Stimulated activated CD8-positive, alpha-beta memory T cell treated with anti-CD3 and anti-CD28 coated beads, Interleukin-4, amount 100 ng/mL, for 24 hours (primary cell): Measurements from ENCODE around the gene GTPBP10.

Experiments
- DNase-seq: peaks from one replicate; pipeline ENCODE4 v3.0.0-alpha.2; 2020; ENCODE audit warnings: low read depth

Gene GTPBP10

DNA sequence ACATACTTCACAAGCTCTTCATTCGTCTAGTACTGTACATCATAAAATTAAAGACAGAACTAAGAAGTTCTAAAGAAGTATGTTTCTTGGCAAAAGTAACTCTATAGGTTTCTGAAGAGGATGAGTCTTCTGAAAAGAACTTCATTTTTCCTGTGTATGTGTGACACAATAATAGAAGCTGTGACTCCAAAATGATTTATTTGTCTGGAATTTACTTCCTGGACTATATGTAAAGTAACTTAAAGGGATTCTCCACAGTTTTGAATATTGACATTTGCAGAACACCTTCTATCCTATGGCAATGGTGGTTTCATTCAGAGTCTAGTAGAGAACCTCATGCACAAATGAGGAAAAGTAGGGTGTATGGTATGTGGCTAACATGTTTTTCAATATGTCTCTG is 36.9 kb downstream of the GTPBP10 start:
- no peak for DNase-seq

DNA sequence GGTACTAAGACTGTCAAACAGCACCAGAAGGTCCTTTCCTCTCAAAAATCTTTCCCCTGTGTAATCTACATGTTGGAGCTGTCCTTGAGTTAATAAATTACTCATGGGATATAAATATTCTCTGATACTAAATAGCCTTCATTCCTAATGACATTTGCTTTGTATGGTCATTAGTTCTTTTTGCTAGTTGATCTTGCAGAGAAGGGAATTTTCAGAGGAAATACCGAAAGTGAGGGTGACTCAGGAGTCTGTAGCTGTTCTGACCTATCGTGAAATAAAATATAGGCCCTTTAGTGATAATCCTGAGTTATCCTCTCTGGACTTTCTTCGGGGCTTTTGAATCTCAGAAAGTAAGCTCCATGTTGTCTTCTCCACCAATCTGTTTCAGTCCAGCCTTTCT is 37.3 kb downstream of the GTPBP10 start:
- no peak for DNase-seq

GRCh38 chr7:90384433-90384832 is 37.9 kb downstream of the GTPBP10 start:
- DNase-seq, result no peak

DNA sequence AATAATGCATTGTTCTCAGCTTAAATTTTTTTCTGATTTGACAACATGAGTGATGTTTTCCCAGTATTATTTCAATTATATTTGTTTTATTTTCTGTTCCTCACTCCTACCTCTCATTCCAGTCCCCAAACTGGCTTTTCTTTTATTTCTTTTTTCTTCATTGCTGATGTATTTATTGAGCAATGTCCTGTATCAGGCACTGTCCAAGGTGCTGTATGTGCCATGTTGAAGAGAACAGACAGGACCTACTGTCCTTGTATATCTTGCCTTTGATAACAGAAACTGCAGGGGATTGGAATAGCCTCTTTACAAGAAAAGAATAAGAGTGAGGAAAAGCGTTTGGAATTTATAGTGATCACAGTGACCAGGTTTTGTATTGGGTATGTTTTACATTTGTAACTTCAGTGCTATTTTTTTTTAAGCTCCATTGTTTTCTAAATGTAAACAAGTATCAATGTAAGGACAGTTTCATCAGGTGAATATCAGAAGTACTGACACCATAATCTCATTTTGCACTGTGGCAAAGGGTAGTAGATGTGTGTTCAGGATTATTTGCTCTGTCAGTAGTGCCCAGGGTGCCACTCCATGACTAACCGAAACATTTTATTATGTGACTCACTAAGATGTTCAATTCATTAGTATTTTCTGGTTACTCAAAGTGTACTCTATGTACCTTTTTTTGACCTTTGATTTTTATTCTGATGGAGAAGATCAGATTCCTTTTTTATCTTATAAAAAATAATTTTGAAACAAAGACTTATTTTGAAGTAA is 41.1 kb downstream of the GTPBP10 start:
- DNase-seq, result no peak

DNA sequence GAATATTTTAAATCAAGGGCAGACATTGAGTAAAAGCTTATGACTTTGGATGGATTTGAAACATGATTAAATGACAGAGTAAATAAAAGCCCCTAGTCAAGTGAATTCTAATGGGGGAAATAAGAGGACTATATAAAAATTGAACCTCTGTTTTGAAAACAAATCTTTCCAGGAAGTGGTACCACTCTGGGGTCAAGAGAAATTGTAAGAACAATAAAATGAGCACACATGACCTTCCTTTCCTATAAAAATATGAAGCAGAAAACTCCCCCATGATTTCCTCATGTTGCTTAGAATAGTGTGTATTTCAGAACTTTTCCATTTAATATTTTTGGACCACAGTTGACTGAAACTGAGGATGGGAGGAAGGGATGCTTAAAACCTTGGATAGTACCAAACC is 44.4 kb downstream of the GTPBP10 start:
- DNase-seq, result no peak

DNA sequence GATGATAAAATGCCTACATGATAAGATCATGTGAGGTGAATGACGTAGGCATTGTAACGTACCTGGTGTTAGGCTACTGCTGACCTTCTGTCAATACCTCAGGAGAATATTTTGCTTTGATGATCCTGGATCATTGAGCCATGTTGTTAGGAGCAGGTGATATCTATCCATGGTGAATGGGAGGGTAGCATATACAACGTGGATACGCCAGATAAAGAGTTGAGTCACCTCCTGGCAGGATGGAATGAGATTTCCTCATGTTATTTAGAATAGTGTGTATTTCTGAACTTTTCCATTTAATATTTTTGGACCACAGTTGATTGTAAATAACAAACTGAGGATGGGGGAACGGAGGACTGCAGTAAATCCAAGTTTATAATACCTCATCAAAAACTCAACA is 45.0 kb downstream of the GTPBP10 start:
- no peak for DNase-seq

- no peak for DNase-seq
Measured at GRCh38 chr7:90396420-90396819, 49.9 kb downstream of the GTPBP10 start.

GRCh38 chr7:90401989-90402388 is 55.5 kb downstream of the GTPBP10 start:
- DNase-seq, result no peak

- DNase-seq, result no peak
Measured at GRCh38 chr7:90402785-90403173, 56.3 kb downstream of the GTPBP10 start.

DNA sequence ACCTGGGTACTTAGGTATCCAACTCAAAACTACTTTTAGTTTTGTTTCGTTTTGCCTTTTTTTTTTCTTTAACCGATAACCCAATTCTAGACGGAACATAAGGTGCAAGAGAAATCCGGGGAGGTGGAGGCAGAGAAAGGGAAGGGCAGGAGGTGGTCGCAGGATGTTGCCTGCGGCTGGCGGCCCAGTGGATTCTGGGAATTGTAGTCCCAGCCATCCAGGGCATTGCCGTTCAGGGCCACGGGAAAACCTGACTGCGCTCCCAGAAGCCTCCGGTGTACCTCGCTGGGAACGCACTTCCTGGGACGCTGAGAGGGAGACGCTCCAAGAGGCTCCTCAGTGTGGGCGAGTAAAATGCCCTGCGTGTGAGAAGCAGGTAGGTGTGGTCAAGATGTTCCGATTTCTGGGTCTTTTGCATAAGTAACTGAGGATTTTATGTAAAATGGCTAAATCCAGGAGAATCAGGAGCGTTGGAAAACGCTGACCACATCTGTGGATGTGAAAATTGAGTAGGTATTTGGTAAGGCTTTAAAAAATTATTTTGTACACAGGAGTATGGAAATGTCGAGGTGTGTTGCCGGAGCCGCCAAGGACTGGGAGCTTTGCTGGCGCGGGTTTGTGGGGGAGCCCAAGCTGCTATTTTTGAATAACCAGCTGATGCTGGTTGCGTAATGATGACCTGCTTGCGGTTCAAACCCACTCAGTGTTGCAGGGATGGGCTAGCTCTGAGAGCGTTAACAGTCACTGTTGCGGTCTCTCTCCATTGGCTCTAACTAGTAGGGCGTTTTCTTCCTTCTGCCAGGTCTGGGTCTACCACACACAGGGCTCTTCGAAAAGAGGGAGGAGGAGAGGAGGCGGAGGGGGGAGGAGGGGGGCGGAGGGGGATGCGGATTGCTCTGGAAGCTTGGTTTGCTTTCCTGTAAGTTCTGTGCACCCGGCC is 56.9 kb downstream of the GTPBP10 start, which contains the start of gene CLDN12:
TSS of gene CLDN12 (plus strand) at position 288 of the 940 bp plus-strand sequence. CDS start 9,216 bp downstream, outside the sequence.
- DNase-seq, result peak; percentile 60

- no peak for DNase-seq
Measured at GRCh38 chr7:90404777-90405176, 58.3 kb downstream of the GTPBP10 start.

GRCh38 chr7:90407484-90407821 is 60.9 kb downstream of the GTPBP10 start:
- no peak for DNase-seq

DNA sequence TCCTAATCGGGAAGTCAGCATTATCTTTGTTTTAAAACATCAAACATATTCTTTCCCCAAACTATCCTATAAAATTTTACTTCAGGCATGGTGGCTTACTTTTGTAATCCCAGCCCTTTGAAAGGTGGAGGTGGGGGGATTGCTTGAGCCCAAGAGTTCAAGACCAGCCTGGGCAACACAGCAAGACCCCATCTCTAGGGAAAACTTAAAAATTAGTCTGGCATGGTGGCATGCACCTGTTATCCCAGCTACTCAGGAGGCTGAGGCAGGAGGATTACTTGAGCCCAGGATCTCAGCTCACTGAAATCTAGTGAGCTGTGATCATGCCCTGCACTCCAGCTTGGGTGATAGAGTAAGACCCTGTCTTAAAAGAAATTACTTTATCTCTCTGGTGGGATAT is 61.6 kb downstream of the GTPBP10 start:
- no peak for DNase-seq

DNA sequence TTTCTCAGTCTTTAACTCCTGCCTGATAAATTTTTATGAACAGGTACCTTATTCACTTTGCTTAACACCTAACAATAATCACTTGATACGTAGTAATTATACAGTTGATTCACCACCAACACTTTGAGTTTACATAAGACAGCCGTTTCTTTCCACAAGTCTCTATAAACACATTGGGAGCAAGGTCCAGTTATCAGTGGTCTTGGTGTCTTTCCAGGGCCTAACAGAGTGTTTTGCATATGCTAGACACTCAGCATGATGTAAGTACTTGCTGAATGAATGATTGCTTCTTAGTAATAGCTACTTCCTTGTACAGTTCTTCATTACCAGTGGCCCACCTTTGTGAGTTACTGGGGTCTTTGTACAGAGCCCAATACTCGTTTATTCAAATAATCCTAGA is 63.2 kb downstream of the GTPBP10 start:
- DNase-seq, result no peak

DNA sequence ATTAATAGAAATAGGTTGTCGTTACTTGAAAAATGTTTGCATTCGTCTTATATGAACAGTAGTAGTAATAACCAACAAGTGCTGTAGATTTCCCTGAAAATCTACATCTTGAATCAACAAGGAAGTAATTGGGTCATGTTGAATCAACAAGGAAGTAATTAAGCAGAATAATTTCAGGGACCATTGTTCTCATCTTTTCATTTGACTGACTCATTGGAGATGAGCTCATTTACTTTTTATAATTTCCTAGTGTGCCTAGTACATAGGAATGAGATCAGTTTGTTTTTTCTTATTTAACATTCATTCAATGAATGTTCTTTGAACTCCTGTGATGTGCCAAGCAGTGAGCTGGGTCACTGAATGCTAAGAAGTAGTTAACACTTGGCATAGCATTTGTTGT is 65.0 kb downstream of the GTPBP10 start:
- DNase-seq, result no peak

GRCh38 chr7:90412458-90413184 is 66.1 kb downstream of the GTPBP10 start:
- DNase-seq, result no peak

GRCh38 chr7:90413185-90413528 is 66.6 kb downstream of the GTPBP10 start:
- no peak for DNase-seq

- DNase-seq, result no peak
Measured at GRCh38 chr7:90421651-90422050, 75.1 kb downstream of the GTPBP10 start.

GRCh38 chr7:90424720-90425119 is 78.2 kb downstream of the GTPBP10 start:
- DNase-seq, result no peak

DNA sequence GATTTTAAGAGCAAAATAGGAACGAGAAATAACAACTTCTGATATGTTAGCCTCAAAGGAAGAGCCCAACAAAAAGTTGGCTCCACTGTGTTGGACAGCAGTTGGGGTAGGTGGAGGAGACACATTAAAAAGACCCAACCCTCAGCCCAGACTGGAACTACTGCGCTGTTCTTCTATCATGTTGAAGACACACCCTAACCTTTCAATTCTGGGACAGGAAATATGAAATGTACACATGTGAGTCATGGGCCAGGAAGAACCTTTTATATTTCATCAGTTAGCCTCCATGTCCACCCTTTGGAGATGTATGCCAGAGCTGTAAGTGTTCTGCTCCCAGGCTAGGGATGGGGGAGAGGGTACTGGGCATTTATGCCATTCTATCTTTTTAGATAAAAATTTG is 78.9 kb downstream of the GTPBP10 start:
- DNase-seq, result no peak

DNA sequence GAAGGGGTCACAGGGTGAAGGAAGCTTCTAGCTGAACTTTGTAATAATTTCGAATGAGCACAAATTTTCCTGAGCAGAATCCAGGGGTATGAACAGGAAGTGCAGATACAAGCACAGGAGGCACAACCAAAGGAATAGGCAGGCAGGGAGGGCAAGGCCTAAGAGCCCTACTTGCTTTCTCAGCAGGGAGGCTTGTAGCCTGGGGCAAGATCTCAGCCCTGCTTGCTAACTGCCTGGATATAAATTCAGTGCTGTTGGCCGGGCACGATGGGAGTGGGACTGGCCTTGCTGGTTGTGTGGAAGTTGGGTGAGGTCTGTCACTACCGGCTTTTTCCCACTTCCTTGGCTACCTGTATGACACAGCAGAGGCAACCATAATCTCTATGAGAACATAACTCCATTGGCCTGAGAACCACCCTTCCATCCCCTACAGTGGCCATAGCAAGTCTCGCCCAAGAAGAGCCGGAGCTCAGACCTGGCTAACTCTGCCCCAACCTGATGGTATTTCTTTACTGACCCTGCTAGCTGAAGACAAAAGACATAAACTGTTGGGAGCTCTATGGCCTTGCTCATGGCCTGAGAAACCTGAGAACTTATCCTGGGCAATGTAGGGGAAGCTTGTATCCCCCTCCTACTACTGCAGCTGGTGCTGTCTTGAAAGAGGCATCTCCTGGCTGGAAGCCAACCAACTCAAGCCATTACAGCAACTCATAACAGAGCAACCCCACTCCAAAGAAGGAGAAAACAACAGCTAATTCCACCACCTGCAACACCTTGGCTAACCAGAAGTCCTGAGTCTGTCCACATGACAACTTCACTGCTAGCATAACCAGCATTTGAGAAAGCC is 84.3 kb downstream of the GTPBP10 start:
- DNase-seq, result no peak

- DNase-seq, result no peak
Measured at GRCh38 chr7:90432752-90433151, 86.2 kb downstream of the GTPBP10 start.
